HL-60/S4 treated with retinoic acid at 250 ng/mL for 4 days and 3 days (cell line): ENCODE results near the gene SAMSN1.
"Not testable (repeated sequence)": the region's sequence is repeated elsewhere in the genome, so short reads cannot be mapped to it uniquely, and the experiment has no call there.

Source experiments
- in situ Hi-C: fragments of 300-500 bp; cut with MboI; formaldehyde crosslinking; loops from 2 replicates; pipeline ENCODE4 v1.7.0; 2022; ENCODE audit warnings: low sequenced_read_pairs

The SAMSN1 gene

GRCh38 chr21:14531757-14532316 is 14.3 kb downstream of the SAMSN1 start:
- in situ Hi-C loops, result no loop called here

GRCh38 chr21:14530592-14530991 is 15.5 kb downstream of the SAMSN1 start:
- in situ Hi-C loops, result no loop called here

- in situ Hi-C loops, result no loop called here
These were observed 17.3 kb downstream of the SAMSN1 start for GRCh38 chr21:14528815-14529214.

DNA sequence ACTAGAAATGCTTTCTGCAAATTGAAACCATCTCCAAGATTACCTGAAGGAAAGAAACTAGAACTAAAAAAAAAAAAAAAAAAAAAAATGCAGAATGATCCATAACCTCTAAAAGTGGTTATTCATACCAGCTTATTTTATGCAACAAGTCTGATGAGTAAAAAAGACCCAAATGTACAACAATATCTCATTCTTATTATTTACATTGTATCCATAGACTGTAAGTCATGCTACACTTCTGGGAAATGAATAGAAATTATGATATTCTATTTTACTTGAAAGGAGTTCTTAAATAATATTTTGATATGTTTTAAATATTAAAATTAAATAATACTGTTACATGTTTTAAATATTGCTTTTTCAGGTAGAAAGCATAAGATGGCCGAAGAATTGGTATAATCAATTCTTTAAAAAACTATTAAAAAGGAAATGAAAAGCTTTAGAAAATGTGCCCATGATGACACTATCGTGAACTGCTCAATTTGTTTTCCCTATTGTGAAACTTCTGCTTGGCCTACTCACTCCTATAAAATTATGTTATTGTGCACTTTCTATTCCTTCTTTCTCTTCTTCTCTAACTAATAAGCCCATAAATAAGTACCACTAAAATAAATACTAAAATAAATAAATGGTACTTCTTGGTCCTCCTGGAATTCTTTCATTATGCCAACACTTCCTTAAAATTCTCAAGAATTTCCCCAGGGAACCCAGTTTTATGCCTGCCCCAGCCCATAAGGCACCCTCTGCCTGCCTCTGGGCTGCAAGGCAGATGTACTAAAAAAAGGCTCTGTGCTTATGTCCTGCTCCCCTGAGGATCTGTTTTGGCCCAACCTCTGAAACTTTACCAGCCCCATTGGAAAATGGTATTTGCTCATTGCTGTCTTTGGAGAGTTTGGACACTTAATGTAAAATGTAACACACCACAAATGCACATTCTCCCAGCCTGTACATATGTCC is 18.1 kb downstream of the SAMSN1 start:
- in situ Hi-C loops, result no loop called here

- in situ Hi-C loops, result no loop called here
These were observed 19.0 kb downstream of the SAMSN1 start for GRCh38 chr21:14526836-14527695.

- in situ Hi-C loops, result no loop called here
These were observed 19.9 kb downstream of the SAMSN1 start for GRCh38 chr21:14526199-14526598.

DNA sequence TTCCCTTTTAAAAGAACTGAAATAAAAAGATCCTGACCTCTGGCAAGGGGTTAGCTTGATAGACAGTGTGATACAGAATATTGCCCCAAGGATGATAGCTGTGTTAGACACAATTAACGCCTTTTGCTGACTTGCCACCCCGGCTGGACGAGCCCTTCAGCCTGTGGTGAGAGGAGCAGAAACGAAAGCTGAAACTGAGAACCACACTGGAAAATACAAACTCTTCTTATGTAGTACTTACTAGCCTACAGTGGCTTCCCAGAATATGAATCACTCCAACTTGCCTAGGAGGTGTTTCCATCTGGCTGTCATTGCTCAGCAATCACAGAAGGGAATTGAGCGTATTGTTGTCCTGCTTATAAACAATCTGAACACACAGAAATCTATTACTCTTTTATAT is 22.9 kb downstream of the SAMSN1 start:
- in situ Hi-C loops, result no loop called here

GRCh38 chr21:14522736-14523135 is 23.4 kb downstream of the SAMSN1 start:
- in situ Hi-C loops, result no loop called here

- in situ Hi-C loops, result no loop called here
These were observed 25.6 kb downstream of the SAMSN1 start for GRCh38 chr21:14520535-14520934.

GRCh38 chr21:14519000-14519399 is 27.1 kb downstream of the SAMSN1 start:
- in situ Hi-C loops, result no loop called here

GRCh38 chr21:14513804-14514203 is 32.3 kb downstream of the SAMSN1 start:
- in situ Hi-C loops, result no loop called here

DNA sequence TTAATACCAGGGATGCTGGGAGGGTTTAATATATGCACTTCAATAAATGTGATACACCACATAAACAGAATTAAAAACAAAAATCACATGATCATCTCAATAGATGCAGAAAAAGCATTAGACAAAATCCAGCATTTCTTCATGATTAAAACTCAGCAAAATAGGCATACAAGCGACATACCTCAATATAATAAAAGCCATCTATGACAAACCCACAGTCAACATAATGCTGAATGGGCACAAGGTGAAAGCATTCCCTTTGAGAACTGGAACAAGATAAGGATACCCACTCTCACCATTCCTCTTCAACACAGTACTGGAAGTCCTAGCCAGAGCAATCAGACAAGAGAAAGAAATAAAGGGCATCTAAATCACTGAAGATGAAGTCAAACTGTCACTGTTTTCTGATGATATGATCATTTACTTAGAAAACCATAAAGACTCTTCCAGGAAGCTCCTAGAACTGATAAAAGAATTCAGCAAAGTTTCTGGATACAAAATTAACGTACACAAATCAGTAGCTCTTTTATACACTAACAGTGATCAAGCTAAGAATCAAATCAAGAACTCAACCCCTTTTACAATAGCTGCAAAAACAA is 39.2 kb downstream of the SAMSN1 start:
- in situ Hi-C loops, result not testable (repeated sequence)

DNA sequence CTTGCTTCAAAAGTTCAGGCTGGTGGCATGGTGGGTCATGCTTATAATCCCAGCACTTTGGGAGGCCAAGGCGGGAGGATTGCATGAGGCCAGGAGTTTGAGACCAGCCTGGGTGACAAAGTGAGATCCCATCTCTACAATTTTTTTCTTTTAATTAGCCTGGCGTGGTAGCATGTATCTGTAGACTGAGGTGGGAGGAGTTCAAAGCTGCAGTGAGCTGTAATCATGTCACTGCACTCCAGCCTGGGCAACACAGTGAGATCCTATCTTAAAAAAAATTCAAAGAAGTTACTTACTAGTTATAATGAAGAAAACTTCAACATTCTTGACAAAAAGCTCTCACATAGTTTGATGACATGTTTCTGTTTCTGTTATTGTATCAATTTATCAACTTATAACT is 45.2 kb downstream of the SAMSN1 start:
- in situ Hi-C loops, result no loop called here

DNA sequence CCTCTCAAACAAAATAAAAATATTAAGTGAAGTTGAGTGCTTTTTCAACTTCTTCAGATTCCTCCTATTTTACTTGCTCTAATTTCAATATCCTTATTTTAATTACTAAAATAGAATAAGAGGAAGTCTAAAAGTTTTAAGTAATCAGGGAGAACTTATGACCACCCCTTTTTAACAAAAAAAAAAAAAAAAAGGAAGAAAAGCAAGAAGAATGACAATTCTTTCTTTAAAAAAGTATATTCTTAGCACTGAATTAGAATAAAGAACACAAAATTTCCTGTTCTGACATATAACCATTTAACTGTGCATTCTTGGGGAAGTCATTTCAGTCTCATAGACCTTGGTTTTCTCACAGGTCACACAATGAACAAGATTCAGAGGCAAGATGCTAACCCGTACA is 46.8 kb downstream of the SAMSN1 start:
- in situ Hi-C loops, result no loop called here

DNA sequence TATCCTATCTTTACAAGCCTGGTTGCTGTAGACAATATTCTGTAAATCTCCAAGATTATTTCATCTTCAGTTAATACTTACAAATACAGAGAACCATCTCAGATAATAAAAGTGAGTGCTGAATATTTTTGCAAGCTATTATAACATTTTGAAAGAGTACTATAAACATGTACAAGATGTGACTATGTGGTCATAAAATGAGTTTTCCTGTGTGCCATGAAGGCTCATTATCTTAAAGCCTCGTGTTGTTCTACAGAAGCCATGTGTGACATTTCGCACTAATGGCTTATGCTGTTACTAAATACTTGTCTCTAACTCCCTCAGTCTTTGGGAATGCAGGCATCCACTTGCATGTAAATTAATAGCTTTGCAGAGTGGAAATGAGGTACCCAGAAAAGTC is 48.3 kb downstream of the SAMSN1 start:
- in situ Hi-C loops, result no loop called here

DNA sequence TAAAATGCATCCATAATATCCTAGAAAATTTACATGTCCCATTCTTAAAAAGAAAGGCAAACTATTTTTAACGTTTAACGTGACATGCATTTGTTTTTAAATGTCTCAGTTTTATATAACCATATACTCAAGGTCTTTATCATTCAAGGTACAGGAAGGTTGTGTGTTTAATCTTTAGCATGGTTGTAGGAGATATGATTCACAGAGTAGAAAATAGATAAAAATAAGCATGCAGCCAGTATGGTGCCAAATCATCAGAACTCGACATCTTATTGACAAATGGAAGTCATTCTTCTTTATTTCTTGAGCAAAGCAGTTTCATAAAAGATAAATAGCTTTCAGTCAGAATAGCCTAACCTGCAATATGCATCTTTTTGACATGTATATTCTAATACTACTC is 51.0 kb downstream of the SAMSN1 start:
- in situ Hi-C loops, result no loop called here

DNA sequence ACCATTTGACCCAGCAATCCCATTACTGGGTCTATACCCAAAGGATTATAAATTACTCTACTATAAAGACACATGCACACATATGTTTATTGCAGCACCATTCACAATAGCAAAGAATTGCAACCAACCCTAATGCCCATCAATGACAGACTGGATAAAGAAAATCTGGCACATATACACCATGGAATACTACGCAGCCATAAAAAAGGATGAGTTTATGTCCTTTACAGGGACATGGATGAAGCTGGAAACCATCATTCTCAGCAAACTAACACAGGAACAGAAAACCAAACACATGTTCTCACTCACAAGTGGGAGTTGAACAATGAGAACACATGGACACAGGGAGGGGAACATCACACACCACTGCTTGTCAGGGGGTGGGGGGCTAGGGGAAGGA is 51.9 kb downstream of the SAMSN1 start:
- in situ Hi-C loops, result not testable (repeated sequence)

DNA sequence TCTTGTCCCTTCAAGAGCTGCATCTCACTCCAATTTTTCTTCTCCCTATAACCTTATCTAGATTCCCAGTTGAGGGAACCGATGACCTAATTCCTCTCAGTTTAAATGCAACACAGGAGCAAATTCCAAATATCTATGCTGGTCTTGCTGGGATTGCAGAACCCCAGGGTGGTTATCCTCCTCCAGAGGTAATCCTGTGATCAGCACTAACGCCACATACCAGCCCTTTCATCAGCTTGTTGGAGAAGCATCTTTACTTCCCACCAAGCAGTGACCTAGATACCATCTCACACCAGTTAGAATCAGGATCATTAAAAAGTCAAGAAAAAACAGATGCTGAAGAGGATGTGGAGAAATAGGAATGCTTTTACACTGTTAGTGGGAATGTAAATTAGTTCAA is 52.4 kb downstream of the SAMSN1 start:
- in situ Hi-C loops, result no loop called here

DNA sequence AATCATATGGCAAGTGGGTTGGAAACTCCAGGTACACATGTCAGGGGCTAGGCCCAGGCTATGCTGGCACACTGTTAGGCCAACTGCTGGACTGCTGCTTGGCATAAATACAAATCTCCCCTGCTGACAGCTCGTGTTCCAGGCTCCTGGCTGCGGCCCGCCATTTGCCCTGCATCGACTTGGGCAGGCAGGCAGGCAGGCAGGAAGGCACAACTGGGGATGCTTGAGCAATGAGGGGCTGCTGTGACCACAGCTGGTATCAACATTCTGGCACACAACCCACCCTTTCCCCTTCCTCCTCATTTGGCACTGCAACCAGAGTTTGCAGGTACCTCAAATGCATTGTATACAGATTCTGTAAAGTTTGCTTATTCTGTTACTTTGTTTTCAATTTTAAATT is 53.2 kb downstream of the SAMSN1 start:
- in situ Hi-C loops, result no loop called here

DNA sequence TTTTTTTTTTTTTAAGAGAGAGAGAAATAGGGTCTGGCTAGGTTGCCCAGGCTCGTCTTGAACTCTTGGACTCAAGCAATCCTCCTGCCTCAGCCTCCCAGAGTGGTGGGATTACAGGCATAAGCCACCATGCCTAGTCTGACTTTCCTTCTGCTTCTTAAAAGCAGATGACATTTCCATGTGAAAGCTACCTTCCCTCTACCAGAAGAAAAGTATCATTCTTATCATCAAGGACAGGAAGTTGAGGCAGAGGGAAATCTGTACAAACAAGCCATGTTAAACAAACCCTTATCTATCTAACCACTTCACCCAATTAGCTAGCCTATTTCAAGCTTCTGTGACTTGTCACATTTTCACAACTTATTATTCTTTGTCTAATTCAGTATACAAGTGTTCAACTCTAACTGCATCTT is 54.8 kb downstream of the SAMSN1 start:
- in situ Hi-C loops, result no loop called here

GRCh38 chr21:14488672-14489204 is 57.4 kb downstream of the SAMSN1 start:
- in situ Hi-C loops, result no loop called here
